HG03378 (cell line): ENCODE measurements around the gene CLDN11.

Experiments
- ATAC-seq: cut with Tn5 transposase; IDR thresholded peaks from one replicate; pipeline ENCODE4 v1.9.1; 2021; ENCODE audit warnings: mild to moderate bottlenecking, moderate library complexity; ENCODE audit not compliant: unreplicated experiment

CLDN11 gene

DNA sequence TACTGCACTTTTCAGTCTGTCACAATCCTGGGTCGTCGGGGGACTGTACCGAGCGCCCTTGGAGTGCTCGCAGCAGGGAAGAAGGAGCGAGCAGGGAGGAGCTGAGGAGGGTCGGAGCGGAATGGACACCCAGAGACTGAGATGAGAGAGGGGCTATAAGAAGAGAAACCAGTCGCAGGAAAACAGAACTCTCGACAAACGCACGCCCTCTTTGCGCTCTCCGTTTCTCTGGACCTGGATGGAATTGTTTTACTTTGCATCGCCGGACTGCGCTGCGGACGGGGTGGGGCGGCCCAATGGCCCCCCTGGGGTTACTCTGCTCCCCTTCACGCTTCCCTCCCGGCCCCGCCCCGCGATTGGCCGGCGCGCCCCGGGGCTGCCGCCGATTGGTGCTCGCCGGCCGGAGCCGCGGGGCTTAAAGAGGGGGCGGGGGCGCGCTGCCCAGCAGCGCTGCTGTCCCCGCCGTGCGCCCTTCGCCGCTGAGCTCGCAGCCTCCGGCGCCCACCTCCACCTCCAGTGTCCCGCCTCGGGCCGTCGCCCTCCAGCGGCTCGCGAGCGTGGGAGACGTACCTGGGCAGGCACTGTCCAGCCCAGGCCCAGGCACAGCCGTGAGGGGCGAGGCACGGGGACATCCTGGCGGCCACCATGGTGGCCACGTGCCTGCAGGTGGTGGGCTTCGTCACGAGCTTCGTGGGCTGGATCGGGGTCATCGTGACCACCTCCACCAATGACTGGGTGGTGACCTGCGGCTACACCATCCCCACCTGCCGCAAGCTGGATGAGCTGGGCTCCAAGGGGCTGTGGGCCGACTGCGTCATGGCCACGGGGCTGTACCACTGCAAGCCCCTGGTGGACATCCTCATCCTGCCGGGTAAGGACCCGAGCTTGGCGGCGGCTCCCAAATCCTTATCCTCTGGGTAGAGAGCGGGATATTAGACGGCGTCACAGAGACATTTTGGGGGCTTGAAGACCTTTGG is at the start of gene CLDN11:
Gene CLDN11, plus strand, starts transcription at position 447 of the 977 bp plus-strand sequence. Its CDS starts 199 bp downstream, at position 646.
- ATAC-seq: no peak

DNA sequence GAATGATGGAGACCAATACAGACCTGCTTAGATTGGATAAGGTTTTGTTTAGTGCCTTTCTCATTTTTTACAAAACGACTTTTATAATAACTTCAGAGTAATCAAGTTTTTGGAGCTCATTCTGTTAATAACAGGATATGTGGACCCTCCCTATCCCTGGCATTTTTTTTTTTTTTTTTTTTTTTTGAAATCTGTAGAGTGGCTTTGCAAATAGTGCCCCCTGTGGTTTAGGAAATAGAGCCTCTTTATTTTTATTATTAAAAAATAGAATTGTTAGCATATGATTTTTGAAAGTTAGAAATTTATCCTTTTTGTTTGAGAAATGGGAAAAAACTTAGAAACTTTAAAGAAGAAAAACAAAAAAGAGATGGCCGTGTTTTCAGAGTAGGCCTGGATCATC is 49.7 kb upstream of the CLDN11 start:
- no peak for ATAC-seq

DNA sequence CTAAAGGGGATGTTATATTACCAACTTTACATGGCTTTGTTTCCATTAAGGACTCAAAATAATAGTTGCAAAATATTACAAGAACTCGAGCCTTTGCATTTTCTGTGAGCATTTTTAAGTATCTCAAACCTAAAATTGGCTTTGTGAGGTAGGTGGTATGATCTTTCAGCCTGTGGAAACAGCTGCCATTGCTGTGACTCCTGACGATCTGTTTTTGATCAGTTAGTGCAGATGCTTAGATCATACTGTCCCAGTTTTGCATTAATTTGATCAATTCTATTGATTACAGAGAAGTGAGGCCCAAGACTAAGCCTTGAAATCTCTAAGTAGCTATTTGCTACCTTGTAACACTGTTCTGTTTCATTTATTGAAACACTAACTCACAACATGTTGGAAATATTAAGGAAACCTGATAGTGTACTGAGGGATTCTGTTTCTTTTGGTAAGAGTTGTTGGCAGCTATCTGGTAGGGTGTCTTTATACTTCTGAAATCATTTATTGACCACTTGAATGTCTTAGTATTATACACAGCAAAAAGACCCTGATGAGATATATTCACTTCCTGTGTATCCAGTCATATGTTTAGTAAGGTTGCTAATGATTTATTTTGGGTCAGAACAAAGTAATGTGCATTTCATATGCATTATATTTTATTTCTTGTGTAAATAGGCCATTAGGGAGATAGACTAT is 46.3 kb upstream of the CLDN11 start:
- ATAC-seq: no peak

DNA sequence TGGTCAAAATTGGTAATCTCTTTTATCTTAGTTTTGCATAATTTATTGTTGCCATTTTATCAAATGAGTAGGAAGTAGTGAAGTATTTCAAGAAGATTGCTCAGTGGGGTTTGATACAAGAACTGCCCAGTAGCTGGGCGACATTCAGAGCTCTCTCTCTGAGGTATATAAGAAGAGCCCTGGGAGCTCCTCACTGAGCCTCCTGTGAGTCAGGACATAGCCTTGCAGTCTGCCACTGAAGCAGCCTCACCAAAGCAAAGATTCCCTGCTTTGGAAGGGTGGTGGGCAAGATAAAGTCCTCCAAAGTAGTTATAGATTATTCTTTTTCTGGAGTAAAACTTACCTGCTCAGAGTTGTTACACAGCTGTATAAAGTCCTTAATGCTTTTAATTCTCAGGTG is 35.1 kb upstream of the CLDN11 start:
- ATAC-seq: no peak

DNA sequence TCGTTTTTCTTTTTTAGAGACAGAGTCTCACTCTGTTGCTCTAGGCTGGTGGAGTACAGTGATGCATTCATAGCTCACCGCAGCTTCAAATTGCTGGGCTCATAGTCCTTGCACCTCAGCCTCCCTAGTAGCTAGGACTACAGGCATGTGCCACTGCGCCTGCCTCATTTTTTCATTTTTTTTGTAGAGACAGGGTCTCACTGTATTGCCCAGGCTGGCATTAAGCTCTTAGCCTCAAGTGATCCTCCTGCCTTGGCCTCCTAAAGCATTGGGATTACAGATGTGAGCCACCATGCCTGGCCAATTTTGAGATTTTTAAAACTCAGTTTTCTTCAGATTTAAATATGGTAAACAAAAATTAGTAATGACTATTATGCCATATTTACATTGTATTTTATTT is 32.2 kb upstream of the CLDN11 start:
- no peak for ATAC-seq

DNA sequence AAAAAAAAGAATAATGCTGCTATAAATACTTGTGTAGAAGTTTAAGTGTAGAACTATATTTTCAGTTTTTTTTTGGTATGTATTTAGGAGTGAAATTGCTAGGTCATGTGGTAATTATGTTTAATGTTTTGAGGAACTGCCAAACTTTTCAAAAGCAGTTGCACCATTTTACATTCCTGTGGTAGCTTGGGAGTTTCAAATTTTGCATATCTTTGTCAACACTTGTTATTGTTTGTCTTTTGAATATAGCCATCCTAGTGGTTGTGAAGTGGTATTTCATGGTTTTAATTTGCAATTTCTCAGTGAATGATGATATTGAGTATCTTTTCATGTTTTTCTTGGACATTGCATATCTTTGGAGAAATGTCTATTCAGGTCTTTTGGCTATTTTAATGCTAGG is 30.7 kb upstream of the CLDN11 start:
- ATAC-seq: no peak

DNA sequence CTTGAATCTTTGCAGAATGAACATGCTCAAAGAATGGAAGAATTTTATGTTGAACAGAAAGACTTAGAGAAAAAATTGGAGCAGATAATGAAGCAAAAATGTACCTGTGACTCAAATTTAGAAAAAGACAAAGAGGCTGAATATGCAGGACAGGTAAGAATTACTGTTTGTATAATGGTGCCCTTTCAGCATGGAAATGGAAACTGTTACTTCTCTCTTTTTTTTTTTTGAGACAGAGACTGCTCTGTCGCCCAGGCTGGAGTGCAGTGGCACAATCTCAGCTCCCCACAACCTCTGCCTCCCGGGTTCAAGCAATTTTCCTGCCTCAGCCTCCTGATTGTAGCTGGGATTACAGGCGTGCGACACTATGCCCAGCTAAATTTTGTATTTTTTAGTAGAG is 27.6 kb upstream of the CLDN11 start:
- ATAC-seq: no peak

DNA sequence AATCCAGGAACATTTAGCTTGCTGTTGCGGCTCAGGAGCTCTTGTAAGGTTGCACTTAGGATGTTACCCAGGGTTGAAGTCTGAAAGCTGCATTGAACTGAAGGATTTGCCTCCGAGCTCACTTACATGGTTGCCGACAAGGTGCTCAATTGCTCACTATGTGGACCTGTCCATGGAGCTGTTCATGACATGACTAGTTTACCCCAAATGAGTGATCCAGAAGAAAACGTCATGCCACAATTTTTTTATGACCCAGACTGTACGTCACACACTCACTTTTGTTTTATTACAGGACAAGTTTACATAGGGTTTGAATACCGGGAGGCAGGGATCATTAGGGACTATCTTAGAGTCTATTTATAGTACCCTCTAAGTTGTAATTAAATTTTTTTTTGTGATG is 21.0 kb upstream of the CLDN11 start:
- no peak for ATAC-seq

DNA sequence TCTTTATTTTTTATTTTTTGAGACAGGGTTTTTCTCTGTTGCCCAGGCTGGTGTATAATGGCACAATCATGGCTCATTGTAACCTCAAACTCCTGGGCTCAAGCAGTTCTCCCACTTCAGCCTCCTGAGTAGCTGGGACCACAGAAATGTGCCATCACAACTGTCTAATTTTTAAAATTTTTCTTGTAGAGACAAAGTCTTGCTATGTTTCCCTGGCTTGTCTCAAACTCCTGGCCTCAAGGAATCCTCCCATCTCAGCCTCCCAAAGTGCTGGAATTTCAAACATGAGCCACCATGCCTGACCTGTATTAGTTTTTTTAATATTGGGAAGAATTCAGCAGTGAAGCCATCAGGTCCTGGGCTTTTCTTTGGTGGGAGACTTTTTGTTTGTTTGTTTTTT is 13.6 kb upstream of the CLDN11 start:
- ATAC-seq: no peak

DNA sequence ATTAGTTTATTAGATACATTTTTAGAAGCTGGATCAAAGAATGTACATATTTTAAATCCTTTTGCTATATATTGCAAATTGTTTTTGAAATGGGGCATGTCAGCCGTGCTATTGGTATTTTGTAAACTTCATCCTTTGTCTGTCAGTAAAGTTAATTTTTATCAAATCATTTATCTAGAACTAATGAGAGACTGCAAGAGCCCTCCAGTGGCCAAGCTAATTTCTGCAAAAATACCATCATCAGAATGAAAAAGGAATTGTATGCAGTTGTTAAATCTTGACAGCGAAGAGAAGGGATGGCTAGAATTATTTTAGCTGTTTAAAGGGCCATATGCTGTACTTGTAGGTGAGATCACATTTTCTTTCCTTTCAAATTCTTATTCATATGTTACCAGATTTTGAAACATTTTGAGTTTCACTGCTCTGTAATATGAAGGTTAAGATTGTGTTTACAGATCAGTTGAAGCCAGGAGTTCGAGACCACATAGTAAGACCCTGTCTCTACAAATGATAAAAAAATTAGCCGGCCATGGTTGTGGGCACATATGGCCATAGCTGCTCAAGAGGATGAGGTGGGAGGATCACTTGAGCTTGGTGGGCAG is 8.1 kb upstream of the CLDN11 start:
- ATAC-seq: no peak

DNA sequence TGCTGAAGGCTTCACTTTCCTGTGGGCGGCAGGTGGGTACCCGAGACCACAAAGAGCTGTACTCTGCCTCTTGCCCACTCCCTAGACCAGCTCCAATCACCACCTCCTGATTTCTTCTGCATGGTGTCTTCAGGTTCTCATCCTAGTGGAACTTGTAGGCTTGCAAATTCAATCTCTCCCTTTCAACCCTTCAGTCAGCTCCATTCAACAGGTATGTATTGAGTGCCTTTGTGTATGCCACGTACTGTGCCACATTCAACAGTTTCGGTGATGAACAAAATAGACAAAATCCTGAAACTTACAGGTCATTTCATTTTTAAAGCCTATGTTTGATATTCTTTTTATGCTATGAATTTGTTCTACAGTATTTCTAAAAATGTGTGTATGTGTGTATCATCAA is 5.4 kb upstream of the CLDN11 start:
- ATAC-seq: no peak

DNA sequence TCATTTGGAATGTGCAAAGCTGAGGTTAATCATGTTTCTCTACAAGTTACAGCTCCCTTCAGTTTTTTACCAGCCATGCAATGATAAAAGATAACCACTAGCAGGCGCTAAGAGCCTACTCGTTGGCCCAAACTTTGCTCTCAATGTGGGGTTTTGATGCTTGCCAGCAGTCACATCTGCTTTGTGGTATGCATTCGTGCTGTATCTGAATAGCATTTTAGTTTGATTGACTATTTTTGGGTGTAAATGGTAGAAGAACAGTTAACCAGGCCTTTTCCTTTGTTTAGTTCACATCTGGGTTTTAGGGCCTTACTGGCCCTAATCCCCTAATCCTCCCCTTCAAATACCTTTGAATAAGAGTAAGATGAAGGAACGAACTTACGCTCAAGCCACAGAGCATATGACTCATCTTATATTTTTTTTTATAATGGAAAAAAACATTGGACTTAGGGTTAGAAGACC is 4.4 kb upstream of the CLDN11 start:
- no peak for ATAC-seq

DNA sequence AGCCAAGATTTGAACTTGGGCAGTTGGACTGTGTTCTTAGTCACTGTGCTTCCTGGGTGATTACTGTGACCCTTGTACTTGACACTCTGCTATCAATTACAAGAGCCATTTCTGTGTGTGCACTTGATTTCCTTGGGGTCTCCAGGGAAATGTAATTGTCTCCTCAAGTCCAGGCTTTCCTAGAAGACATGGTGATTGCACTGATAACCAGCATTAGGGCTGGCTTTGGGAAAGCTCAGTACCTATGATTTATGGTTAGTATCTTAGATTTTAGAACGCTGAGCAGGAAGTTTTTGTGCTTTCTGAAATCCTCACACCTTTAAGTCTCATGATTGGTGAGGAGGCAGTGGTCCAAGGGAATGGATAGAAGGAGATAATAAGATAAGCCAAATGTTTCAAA is 1.6 kb upstream of the CLDN11 start:
- ATAC-seq: no peak

DNA sequence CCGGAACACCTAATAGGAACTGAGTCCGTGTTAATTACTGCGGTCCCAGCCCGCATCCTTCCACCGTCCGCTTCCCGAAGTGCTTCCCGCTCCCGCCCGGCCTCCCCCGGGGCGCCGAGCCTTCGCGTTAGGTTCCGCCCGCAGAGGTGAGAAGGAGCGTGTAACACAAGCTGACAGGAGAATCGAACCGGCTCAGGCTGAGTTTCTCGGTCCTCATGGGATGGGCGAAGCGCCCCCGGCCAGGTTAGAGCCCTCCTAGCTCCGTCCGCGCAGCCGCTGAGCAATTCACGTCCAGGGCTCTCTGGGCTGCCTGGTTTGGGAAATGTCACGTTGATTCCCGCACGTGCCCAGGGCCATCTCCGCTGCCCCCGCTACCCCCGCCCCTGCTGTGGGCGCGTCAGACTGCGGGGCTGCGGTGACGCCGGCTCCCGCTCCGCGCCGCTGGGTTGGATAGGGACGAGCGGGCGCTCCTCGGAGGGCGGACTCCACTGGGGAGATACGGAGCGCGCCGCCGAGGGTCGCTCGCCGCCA is 954 bp downstream of the CLDN11 start:
- no peak for ATAC-seq

DNA sequence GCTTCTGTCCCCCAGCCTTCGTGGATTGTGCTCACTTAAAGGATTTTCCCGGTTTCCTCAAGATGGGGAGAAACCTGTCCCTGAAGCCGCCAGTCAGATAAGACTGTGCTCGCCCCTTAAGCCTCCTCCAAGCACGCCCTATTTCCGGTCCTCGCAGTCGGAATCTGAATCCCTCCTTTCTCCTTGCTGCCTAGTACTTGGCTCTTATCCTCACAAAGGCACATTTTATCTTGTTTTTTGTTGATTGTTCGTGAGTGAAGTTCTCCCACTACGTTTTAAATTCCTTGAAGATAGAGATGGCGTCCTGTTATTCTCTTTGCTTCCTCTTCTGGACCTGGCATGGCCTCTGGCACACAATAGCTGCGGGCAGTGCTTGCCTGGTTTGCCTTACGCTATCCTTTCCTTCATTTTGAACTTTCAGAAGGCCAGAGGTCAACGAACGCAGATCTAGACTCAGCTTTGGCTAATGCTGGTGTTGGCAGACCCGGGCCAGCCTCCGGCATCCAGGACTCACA is 1.7 kb downstream of the CLDN11 start:
- no peak for ATAC-seq

DNA sequence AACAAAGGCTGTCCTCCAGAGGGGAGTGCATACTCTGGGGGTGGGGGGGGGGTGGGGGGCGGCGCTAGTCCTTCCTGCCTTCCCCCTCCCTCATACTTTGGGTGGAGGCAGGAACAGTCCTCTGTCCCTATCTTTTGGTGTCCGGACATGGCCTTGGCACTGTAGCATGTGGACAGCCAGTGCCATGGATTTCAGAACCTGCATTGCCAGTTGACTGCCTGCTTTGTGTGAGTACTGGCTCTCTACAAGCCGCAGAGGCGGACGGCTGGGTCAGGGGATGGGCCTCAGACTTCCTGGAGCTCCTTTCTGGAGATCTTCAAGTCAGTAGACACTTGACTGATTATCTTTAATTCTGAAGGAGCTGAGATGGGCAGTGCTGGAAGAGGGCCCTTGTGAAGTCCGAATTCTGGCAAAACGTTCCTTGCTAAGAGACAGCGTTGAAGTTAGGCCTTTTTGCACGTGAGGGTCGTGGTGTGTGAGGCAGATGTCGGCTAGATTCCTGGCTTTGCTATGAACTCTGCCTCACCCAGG is 2.5 kb downstream of the CLDN11 start:
- no peak for ATAC-seq

DNA sequence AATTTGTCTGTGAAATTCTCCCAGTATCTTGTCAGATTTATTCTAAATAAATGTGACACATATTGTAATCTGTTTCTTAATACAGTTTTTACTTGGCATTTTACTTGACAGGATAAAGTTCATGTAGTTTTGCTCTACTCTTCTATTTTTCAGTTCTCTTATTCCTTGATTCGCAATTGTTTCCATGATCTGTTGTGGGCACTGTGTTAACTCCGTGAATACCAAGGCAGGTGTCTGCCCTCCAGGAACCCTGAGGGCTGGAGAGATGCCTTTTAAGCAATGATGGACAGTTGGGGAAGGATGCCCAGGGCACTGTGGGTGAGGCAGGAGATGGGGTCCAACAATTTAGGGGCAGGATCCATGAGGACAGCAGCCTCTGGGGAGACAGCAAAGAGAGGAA is 3.1 kb downstream of the CLDN11 start:
- no peak for ATAC-seq

DNA sequence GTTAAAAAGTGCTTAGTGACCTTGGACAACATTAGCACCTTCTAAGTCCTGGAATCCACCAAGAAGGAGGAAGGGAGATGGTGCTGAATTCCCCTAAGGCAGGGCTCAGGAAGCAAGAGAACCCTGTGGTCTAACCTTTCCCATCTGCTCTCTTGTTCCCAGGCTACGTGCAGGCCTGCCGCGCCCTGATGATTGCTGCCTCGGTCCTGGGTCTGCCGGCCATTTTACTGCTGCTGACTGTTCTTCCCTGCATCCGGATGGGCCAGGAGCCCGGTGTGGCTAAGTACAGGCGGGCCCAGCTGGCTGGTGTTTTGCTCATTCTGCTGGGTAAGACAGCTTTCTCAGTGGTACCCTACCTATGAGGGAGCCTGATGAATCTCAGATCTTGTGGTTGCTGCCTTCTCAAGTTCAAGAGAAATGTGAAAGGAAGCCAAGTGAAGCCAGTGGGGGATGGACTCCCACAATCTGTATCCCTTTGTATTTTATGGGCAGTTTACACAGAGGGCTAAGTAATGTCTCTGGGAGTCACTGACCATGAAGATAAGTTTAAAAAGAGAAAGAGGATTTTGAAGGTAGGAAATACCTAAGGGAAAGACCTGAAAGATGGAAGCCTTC is 4.4 kb downstream of the CLDN11 start:
- ATAC-seq: no peak

DNA sequence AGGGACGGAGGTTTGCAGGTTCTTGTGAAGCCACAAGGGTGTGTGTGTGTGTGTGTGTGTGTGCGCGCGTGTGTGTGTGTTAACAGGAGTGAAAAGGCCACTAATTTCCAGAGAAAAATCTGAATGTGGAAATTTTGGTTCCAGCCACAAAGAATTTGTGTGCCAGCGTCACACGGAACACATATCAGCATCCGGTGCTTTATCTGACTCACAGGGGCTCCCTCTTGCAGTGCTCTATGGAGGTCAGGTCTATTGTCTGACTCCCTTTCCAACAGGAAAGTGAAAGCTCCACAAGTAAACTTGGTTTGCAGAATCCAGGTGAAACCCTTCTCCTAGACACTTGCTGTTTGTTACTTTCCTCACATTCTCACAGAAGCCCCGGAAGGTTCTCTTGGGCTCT is 6.2 kb downstream of the CLDN11 start:
- no peak for ATAC-seq

DNA sequence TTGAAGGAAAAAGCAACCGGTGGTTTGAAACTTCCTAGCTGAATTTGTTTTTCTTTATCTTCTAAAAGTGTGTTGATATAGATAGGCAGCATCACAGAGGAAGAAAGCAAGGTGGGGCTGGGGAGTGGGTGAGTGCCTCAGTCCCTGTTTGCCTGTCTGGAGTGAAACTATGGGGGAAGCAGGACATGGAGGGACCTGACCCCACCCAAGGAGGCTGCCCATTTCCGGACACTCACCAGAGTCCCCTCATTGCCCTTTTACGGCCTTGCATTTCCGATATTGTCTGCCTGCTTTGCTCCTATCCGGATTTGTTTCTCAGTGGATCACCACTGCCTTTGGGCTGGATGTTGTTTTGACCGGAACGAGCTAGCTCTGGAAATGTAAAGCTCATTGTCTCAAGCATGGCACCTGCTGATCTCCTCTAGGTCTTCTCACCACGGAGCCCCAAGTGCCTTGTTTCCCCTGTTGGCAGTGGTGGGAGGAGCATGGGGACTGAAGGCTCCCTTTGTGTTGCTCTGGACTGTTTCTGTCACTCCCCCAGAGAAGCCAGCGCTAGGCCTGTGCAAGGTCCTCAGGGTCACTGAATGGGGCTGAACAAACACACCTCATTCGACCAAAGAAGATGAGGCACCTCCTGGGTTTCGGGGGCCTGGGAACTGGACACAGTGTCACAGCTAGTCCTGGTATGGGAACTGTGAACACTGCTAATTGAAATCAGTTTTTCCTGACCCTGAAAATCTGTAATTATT is 7.0 kb downstream of the CLDN11 start:
- no peak for ATAC-seq
